HG02885 (cell line): ENCODE data around the gene TFAP2E.

Experiments used
- ATAC-seq: cut with Tn5 transposase; IDR thresholded peaks from one replicate; pipeline ENCODE4 v1.9.1; 2021; ENCODE audit warnings: mild to moderate bottlenecking; ENCODE audit not compliant: unreplicated experiment, poor library complexity

Gene TFAP2E

GRCh38 chr1:35573198-35574124, at the start of gene TFAP2E:
TFAP2E (plus strand) TSS chr1:35573314; CDS start chr1:35573578, 264 bp downstream.
- ATAC-seq = no peak

GRCh38 chr1:35524106-35524505, 49.0 kb upstream of the TFAP2E start:
- ATAC-seq = no peak

DNA sequence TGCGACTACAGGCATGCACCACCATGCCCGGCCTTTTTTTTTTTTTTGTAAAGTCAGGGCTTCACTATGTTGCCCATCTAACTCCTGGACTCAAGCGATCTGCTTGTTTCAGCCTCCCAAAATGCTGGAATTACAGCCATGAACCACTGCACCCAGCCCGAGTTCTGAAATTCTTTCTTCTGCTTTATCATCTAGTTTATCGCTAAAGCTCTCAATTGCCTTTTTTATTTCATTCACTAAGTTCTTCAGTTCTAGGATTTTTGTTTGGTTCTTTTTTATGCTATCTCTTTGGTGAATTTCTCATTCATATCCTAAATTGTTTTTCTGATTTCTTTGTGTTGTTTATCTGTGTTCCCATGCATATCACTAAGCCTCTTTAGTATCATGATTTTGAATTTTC, 42.9 kb upstream of the TFAP2E start:
- no peak for ATAC-seq

- no peak for ATAC-seq
Measured at GRCh38 chr1:35530946-35531345, 42.2 kb upstream of the TFAP2E start.

DNA sequence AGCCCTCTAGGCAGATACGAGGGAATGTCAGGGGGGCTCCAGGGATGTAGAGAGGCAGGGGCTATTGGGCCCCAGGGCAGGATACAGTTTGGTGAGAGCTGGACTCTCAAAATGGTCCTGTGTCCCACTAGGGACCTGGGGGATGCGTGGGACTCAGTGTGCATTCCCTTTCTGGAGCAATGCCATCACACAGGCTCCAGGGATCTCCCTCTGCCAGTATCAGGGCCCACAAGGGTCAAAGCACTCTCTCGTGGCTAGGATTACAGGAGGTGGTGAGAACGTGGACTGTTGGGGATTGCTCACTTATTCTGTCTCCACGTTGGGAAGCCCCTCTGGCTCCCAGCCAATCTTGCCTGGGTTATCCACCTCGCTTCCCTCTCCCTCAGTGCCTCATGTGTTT, 41.7 kb upstream of the TFAP2E start:
- ATAC-seq = no peak

DNA sequence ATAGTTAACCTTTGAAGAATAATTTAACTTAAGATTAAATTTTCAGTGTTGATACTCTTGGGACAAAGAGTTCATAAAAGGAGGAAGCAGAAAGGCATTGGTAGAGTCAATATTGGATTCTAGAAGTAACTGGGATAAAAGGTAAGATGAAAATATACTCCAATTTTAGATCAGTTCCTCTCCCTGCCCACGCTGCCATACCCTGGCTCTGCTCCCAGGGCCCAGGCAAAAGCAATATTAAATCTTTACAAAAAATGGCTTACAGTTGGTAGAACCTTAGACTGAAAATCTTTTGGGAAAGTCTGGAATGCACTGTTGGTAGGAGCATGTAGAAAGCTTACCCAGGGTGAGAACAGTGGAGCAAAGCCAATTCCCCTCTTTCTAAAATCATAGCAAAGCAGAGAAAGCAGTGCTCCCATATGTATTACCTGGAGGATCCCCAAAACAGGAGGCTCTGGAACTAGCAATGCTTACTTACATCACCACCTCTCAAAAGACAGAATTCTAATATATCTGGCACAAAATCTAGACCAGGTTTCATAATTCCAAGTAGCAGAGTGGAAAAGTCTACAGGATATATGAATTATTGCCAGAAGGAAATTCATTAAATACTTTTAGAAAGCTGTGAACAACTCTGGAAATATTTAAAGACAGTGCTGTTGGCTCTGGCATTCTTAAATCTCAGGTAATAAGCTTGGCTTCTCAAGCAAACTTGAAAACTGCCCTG, 40.5 kb upstream of the TFAP2E start:
- ATAC-seq = no peak

GRCh38 chr1:35533586-35533985, 39.5 kb upstream of the TFAP2E start:
- ATAC-seq = no peak

- ATAC-seq = no peak
Measured at GRCh38 chr1:35535243-35535642, 37.9 kb upstream of the TFAP2E start.

GRCh38 chr1:35536556-35537162, 36.5 kb upstream of the TFAP2E start:
- ATAC-seq = no peak

GRCh38 chr1:35537806-35538205, 35.3 kb upstream of the TFAP2E start:
- no peak for ATAC-seq

DNA sequence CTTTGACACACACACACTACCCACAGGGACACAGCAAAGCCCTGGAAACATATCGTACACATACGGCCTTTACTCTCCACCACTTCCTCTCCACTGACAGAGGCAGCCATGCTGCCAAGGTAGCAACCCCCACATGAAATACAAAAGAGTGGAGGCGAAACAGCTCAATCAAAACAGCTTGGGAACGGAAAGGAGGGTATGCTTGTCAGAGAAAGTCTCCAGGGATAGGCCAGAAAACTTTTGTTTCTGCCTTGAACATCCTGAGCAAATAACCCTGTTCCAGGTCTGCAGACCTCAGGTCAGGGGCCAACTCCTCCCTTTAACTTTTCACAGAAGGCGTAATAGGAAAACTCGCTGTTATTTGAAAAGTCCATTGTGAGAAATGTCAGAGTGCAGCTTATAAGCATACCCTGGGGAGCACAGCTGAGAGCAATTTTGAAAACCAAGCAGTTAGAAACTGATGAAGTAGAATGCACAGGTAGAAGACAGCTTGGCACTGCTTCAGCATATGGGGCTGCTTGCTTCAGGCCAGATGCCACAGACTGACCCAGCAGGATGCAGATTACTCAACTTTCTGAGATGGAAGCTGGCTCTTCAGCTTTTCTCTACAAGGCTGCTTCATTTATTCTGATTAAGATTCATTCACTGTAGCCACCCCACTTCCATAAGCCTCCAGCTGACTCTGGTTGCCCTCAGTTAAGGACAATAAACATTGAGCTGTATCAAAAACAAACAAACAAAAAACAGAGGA, 33.9 kb upstream of the TFAP2E start:
- ATAC-seq = no peak

GRCh38 chr1:35539824-35540261, 33.3 kb upstream of the TFAP2E start:
- no peak for ATAC-seq

DNA sequence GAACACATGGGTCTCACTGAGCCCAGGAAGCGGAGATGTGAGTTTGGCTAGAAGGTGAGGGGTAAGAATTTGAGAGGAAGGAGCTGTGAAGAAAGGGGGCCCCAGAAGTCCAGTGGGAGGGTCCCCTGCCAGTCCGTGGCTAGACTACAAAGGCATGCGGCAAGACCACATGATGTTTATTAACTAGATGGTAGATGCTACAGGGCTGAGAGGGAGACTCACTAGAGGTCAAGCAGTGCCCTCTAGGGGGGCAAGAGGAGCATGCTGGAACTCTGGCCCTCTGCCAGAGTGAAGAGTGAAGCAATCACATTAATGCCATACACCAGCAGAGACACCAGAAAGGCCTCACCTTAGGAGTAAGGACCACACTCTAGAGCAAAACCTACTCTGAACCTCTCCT, 28.1 kb upstream of the TFAP2E start:
- ATAC-seq = no peak

- no peak for ATAC-seq
Measured at GRCh38 chr1:35546614-35547013, 26.5 kb upstream of the TFAP2E start.

GRCh38 chr1:35553851-35554250, 19.3 kb upstream of the TFAP2E start:
- no peak for ATAC-seq

GRCh38 chr1:35554266-35555211, 18.6 kb upstream of the TFAP2E start:
- ATAC-seq = no peak

DNA sequence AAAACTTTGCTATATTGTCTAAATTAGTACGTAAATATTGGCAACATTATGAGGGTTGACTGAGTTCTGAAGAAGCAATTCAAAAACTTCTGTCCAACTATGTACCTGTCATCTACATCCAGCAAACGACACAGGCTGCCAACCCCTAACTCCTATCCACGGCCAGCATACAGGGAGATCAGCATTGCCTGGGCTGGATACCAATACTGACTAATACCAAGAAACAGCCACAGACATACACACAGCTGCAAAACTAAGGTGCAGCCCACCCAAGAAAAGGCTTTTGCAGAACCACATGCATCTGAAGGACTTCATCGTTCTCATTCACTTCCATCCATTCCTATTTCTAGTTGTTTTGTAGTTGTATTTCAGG, 17.9 kb upstream of the TFAP2E start:
- ATAC-seq = no peak

GRCh38 chr1:35555601-35556477, 17.3 kb upstream of the TFAP2E start:
- ATAC-seq = no peak
